ENCODE measurements around the gene CDK12.

CDK12 gene

GRCh38 chr17:39483506-39483905 lies 22.2 kb downstream of the CDK12 start:
- Histone ChIP-seq H3K36me3 (ENCODE audit: insufficient read depth, low read length) (peaks cover 38% of the 10 kb centered on the region), H3F3A (ENCODE audit: insufficient read depth, low read length) (no peaks in the 10 kb centered on the region), H3K79me2 (ENCODE audit: insufficient read depth, low read length) (peaks cover 10% of the 10 kb centered on the region; the same call in 1 of the 2 replicates)

GRCh38 chr17:39484178-39484577 lies 22.9 kb downstream of the CDK12 start:
- Histone ChIP-seq H3F3A (ENCODE audit: insufficient read depth, low read length) (no peaks in the 10 kb centered on the region), H3K9me2 (ENCODE audit: low read depth, low read length) (no peaks in the 10 kb centered on the region), H3K36me3 (ENCODE audit: insufficient read depth, low read length) (peaks cover 36% of the 10 kb centered on the region), H3K27me3 (ENCODE audit: insufficient read depth, low read length) (no peaks in the 10 kb centered on the region), H3K79me2 (ENCODE audit: insufficient read depth, low read length) (0 out of 2 replicates have a peak, but pooled peaks cover 10% of the 10 kb centered on the region), H3K9ac (ENCODE audit: low read length) (no peak overlapping the region), H3K4me3 (ENCODE audit: low read depth, low read length, poor library complexity, severe bottlenecking) (no peak overlapping the region), H2AFZ (ENCODE audit: low read length) (no peak overlapping the region), H3K9me3 (ENCODE audit: low read length) (no peaks in the 10 kb centered on the region), H3K4me2 (ENCODE audit: low read length) (no peak overlapping the region), H3K27ac (ENCODE audit: low read depth, low read length, poor library complexity, severe bottlenecking) (no peak overlapping the region), H3K4me1 (ENCODE audit: insufficient read depth, low read length, severe bottlenecking) (no peaks in the 10 kb centered on the region), H4K20me1 (ENCODE audit: insufficient read depth, low read length) (no peaks in the 10 kb centered on the region)
- TF ChIP-seq CTCF (IDR thresholded peaks at IDR 0.05; ENCODE audit: low read length) = no peak
- no peak for TF ChIP-seq EZH2 (IDR thresholded peaks at IDR 0.05; ENCODE audit: borderline replicate concordance, low read length)

More at GRCh38 chr17:39483506-39483905, 22.2 kb downstream of the CDK12 start:
- no peaks in the 10 kb centered on the region for H3K4me1 ChIP-seq (ENCODE audit: insufficient read depth, low read length, severe bottlenecking)
- no peak overlapping the region for H3K27ac ChIP-seq (ENCODE audit: low read depth, low read length, poor library complexity, severe bottlenecking)
- H3K4me2 ChIP-seq (ENCODE audit: low read length) = no peak overlapping the region
- TF ChIP-seq CTCF (IDR thresholded peaks at IDR 0.05; ENCODE audit: low read length) (no peak), EZH2 (IDR thresholded peaks at IDR 0.05; ENCODE audit: borderline replicate concordance, low read length) (no peak)
- H2AFZ ChIP-seq (ENCODE audit: low read length) = no peak overlapping the region
- no peak overlapping the region for H3K9ac ChIP-seq (ENCODE audit: low read length)
- H3K9me2 ChIP-seq (ENCODE audit: low read depth, low read length) = no peaks in the 10 kb centered on the region
- no peak overlapping the region for H3K4me3 ChIP-seq (ENCODE audit: low read depth, low read length, poor library complexity, severe bottlenecking)
- no peaks in the 10 kb centered on the region for H3K9me3 ChIP-seq (ENCODE audit: low read length)
- H4K20me1 ChIP-seq (ENCODE audit: insufficient read depth, low read length) = no peaks in the 10 kb centered on the region
- no peaks in the 10 kb centered on the region for H3K27me3 ChIP-seq (ENCODE audit: insufficient read depth, low read length)

- no peaks in the 10 kb centered on the region for H3K27me3 ChIP-seq (ENCODE audit: insufficient read depth, low read length)
- peaks cover 30% of the 10 kb centered on the region for H3K36me3 ChIP-seq (ENCODE audit: insufficient read depth, low read length)
- no peaks in the 10 kb centered on the region for H3K4me1 ChIP-seq (ENCODE audit: insufficient read depth, low read length, severe bottlenecking)
- no peaks in the 10 kb centered on the region for H3K9me2 ChIP-seq (ENCODE audit: low read depth, low read length)
- no peaks in the 10 kb centered on the region for H3K9me3 ChIP-seq (ENCODE audit: low read length)
- no peaks in the 10 kb centered on the region for H4K20me1 ChIP-seq (ENCODE audit: insufficient read depth, low read length)
- H3K27ac ChIP-seq (ENCODE audit: low read depth, low read length, poor library complexity, severe bottlenecking) = no peak overlapping the region
- TF ChIP-seq CTCF (IDR thresholded peaks at IDR 0.05; ENCODE audit: low read length) (no peak), EZH2 (IDR thresholded peaks at IDR 0.05; ENCODE audit: borderline replicate concordance, low read length) (no peak)
- H3F3A ChIP-seq (ENCODE audit: insufficient read depth, low read length) = no peaks in the 10 kb centered on the region
- no peak overlapping the region for H3K4me3 ChIP-seq (ENCODE audit: low read depth, low read length, poor library complexity, severe bottlenecking)
- no peak overlapping the region for H2AFZ ChIP-seq (ENCODE audit: low read length)
- H3K4me2 ChIP-seq (ENCODE audit: low read length) = no peak overlapping the region
- H3K79me2 ChIP-seq (ENCODE audit: insufficient read depth, low read length) = 0 out of 2 replicates have a peak, but pooled peaks cover 10% of the 10 kb centered on the region
- H3K9ac ChIP-seq (ENCODE audit: low read length) = no peak overlapping the region
Measured at GRCh38 chr17:39485555-39485954, 24.3 kb downstream of the CDK12 start.

All from OCI-LY1 (cell line).